Sigmoid colon (tissue), 4 donors: ENCODE results near the gene FRA10AC1.

ENCODE experiments used
- POLR2A ChIP-seq, 2 donors: fragments of 450-650 bp; IDR thresholded peaks; one replicate each; pipeline ENCODE4 v1.6.1; 2016; ENCODE audit warnings: antibody characterized with exemption in 2 of 2, mild to moderate bottlenecking in 2 of 2, moderate library complexity in 2 of 2
- POLR2AphosphoS5 ChIP-seq, 4 donors: sonication (generic); formaldehyde crosslinking; IDR thresholded peaks; one replicate each; pipeline ENCODE4 v1.6.1; 2017; ENCODE audit warnings: antibody characterized with exemption in 4 of 4

GRCh38 chr10:93711891-93712290, 9.5 kb upstream of the FRA10AC1 start:
- TF ChIP-seq POLR2AphosphoS5 (IDR thresholded peaks at IDR 0.05) (no peak), POLR2A (IDR thresholded peaks at IDR 0.05) (no peak)
